SK-N-SH treated with all-trans-retinoic acid at 6 μM for 48 hours (cell line): Measurements from ENCODE around the gene RASGEF1B.

Experiments used
- ATAC-seq: fragments of 200-7000 bp; cut with Tn5 transposase; 3 replicates; pipeline ENCODE4 v1.9.1; 2020; ENCODE audit warnings: mild to moderate bottlenecking, moderate library complexity
- ARNTL ChIP-seq: fragments of 450-650 bp; formaldehyde crosslinking; IDR thresholded peaks from 2 replicates; pipeline ENCODE4 v1.5.0; 2020; ENCODE audit warnings: low read depth, mild to moderate bottlenecking, moderate library complexity, borderline replicate concordance
- BACH2 ChIP-seq: fragments of 250-450 bp; sonication (Bioruptor Pico); IDR thresholded peaks from 2 replicates; pipeline ENCODE4 v1.9.0; 2021; ENCODE audit warnings: mild to moderate bottlenecking, borderline replicate concordance
- CREB5 ChIP-seq: fragments of 250-450 bp; sonication (Bioruptor Pico); IDR thresholded peaks from 2 replicates; pipeline ENCODE4 v1.5.1; 2020; ENCODE audit warnings: low read depth, mild to moderate bottlenecking, moderate library complexity
- CSDC2 ChIP-seq: fragments of 250-450 bp; sonication (Bioruptor Pico); IDR thresholded peaks from 2 replicates; pipeline ENCODE4 v1.5.0; 2020; ENCODE audit warnings: mild to moderate bottlenecking, moderate library complexity
- CSRNP3 ChIP-seq: fragments of 250-450 bp; sonication (Bioruptor Pico); IDR thresholded peaks from 2 replicates; pipeline ENCODE4 v1.5.1; 2021; ENCODE audit warnings: mild to moderate bottlenecking, moderate library complexity
- ESRRG ChIP-seq: fragments of 250-450 bp; sonication (Bioruptor Pico); IDR thresholded peaks from 2 replicates; pipeline ENCODE4 v1.6.1; 2021; ENCODE audit warnings: mild to moderate bottlenecking
- GLIS3 ChIP-seq: fragments of 250-450 bp; sonication (Bioruptor Pico); IDR thresholded peaks from 2 replicates; pipeline ENCODE4 v1.5.0; 2020; ENCODE audit warnings: mild to moderate bottlenecking, moderate library complexity
- ISL1 ChIP-seq: fragments of 250-450 bp; sonication (Bioruptor Pico); IDR thresholded peaks from 2 replicates; pipeline ENCODE4 v2.1.2; 2022; ENCODE audit warnings: mild to moderate bottlenecking, moderate library complexity
- OSR1 ChIP-seq: fragments of 250-450 bp; sonication (Bioruptor Pico); IDR thresholded peaks from 2 replicates; pipeline ENCODE4 v1.8.0; 2022; ENCODE audit warnings: moderate library complexity, mild to moderate bottlenecking, inconsistent platforms
- POU6F1 ChIP-seq: fragments of 250-450 bp; sonication (Bioruptor Pico); IDR thresholded peaks from 2 replicates; pipeline ENCODE4 v1.8.0; 2021; ENCODE audit warnings: low read depth, mild to moderate bottlenecking, moderate library complexity, borderline replicate concordance
- PPARA ChIP-seq: fragments of 250-450 bp; sonication (Bioruptor Pico); IDR thresholded peaks from 2 replicates; pipeline ENCODE4 v1.5.0; 2020; ENCODE audit warnings: mild to moderate bottlenecking, borderline replicate concordance
- RARB ChIP-seq: fragments of 250-450 bp; sonication (Bioruptor Pico); IDR thresholded peaks from 2 replicates; pipeline ENCODE4 v1.8.0; 2021; ENCODE audit warnings: mild to moderate bottlenecking, moderate library complexity
- SNAI2 ChIP-seq: fragments of 250-450 bp; sonication (Bioruptor Pico); IDR thresholded peaks from 2 replicates; pipeline ENCODE4 v1.5.0; 2020; ENCODE audit warnings: mild to moderate bottlenecking, moderate library complexity
- TCF4 ChIP-seq: fragments of 250-450 bp; sonication (Bioruptor Pico); IDR thresholded peaks from 2 replicates; pipeline ENCODE4 v1.8.0; 2021; ENCODE audit warnings: mild to moderate bottlenecking, moderate library complexity, borderline replicate concordance
- TOX ChIP-seq: fragments of 250-450 bp; sonication (Bioruptor Pico); IDR thresholded peaks from 2 replicates; pipeline ENCODE4 v1.8.0; 2021; ENCODE audit warnings: mild to moderate bottlenecking, moderate library complexity, borderline replicate concordance
- TSHZ2 ChIP-seq: fragments of 250-450 bp; sonication (Bioruptor Pico); IDR thresholded peaks from 2 replicates; pipeline ENCODE4 v1.5.0; 2020; ENCODE audit warnings: mild to moderate bottlenecking, moderate library complexity
- ZC3H10 ChIP-seq: fragments of 250-450 bp; sonication (Bioruptor Pico); IDR thresholded peaks from 2 replicates; pipeline ENCODE4 v1.5.1; 2021; ENCODE audit warnings: mild to moderate bottlenecking, moderate library complexity
- ZFP3 ChIP-seq: fragments of 250-450 bp; sonication (Bioruptor Pico); IDR thresholded peaks from 2 replicates; pipeline ENCODE4 v1.5.0; 2020; ENCODE audit warnings: mild to moderate bottlenecking, moderate library complexity
- ZFP30 ChIP-seq: fragments of 450-650 bp; formaldehyde crosslinking; IDR thresholded peaks from 2 replicates; pipeline ENCODE4 v1.5.0; 2022; ENCODE audit warnings: mild to moderate bottlenecking, moderate library complexity
- ZNF565 ChIP-seq: fragments of 450-650 bp; formaldehyde crosslinking; conservative IDR thresholded peaks from 2 replicates; pipeline ENCODE4 v1.5.0; 2020; ENCODE audit warnings: low read depth, mild to moderate bottlenecking, moderate library complexity
- ZNF70 ChIP-seq: fragments of 450-650 bp; formaldehyde crosslinking; IDR thresholded peaks from 2 replicates; pipeline ENCODE4 v1.5.0; 2020; ENCODE audit warnings: mild to moderate bottlenecking, moderate library complexity
- ZNF8 ChIP-seq: fragments of 450-650 bp; formaldehyde crosslinking; IDR thresholded peaks from 2 replicates; pipeline ENCODE4 v1.5.0; 2020; ENCODE audit warnings: mild to moderate bottlenecking, moderate library complexity

RASGEF1B gene

GRCh38 chr4:81459228-81459627 lies 12.5 kb downstream of the RASGEF1B start:
- ATAC-seq: no peak
- TF ChIP-seq OSR1: no peak
- no peak for TF ChIP-seq ZNF70 (CRISPR knock-in tag)
- TF ChIP-seq ZNF565 (CRISPR knock-in tag): no peak
- no peak for TF ChIP-seq ZNF8 (CRISPR knock-in tag)
- TF ChIP-seq ESRRG (CRISPR knock-in tag): no peak
- TF ChIP-seq ZC3H10: no peak
- TF ChIP-seq ISL1: no peak
- no peak for TF ChIP-seq SNAI2 (CRISPR knock-in tag)
- TF ChIP-seq TSHZ2 (CRISPR knock-in tag): no peak
- no peak for TF ChIP-seq TCF4 (CRISPR knock-in tag)
- TF ChIP-seq RARB (CRISPR knock-in tag): no peak
- TF ChIP-seq CSDC2 (CRISPR knock-in tag): no peak
- no peak for TF ChIP-seq ZFP3 (CRISPR knock-in tag)

- TF ChIP-seq RARB (CRISPR knock-in tag) (no peak), CREB5 (CRISPR knock-in tag) (no peak), ZFP30 (no peak), ZNF70 (CRISPR knock-in tag) (no peak), TSHZ2 (CRISPR knock-in tag) (no peak), TCF4 (CRISPR knock-in tag) (no peak), ZC3H10 (no peak), ARNTL (CRISPR knock-in tag) (no peak), CSRNP3 (CRISPR knock-in tag) (no peak), CSDC2 (CRISPR knock-in tag) (no peak), ISL1 (no peak), POU6F1 (CRISPR knock-in tag) (no peak), BACH2 (CRISPR knock-in tag) (no peak), GLIS3 (CRISPR knock-in tag) (no peak), ZNF565 (CRISPR knock-in tag) (no peak), PPARA (CRISPR knock-in tag) (no peak), TOX (CRISPR knock-in tag) (no peak), ZFP3 (CRISPR knock-in tag) (no peak)
- no peak for ATAC-seq
These were observed 13.7 kb downstream of the RASGEF1B start for GRCh38 chr4:81457921-81458520.
